ENCODE data around the gene DENND4B.

The DENND4B gene

GRCh38 chr1:153941826-153942725, 4.4 kb downstream of the DENND4B start:
- TF ChIP-seq CTCF (IDR thresholded peaks at IDR 0.05; ENCODE audit: low read depth, low read length): no peak
- H3K4me3 ChIP-seq (ENCODE audit: low read depth, low read length): no peak overlapping the region
- in situ Hi-C loops (cut with HindIII; ENCODE audit: low sequenced_read_pairs): no loop called here
- DNase-seq (ENCODE audit: low read depth, low spot score): no peak

- in situ Hi-C loops (cut with HindIII; ENCODE audit: low sequenced_read_pairs): no loop called here
- TF ChIP-seq CTCF (IDR thresholded peaks at IDR 0.05; ENCODE audit: low read depth, low read length): no peak
- no peak overlapping the region for H3K4me3 ChIP-seq (ENCODE audit: low read depth, low read length)
- DNase-seq (ENCODE audit: low read depth, low spot score): no peak
Observed at GRCh38 chr1:153940756-153941155, 5.8 kb downstream of the DENND4B start.

GRCh38 chr1:153939476-153939875, 7.0 kb downstream of the DENND4B start:
- in situ Hi-C loops (cut with HindIII; ENCODE audit: low sequenced_read_pairs): no loop called here
- no peak overlapping the region for H3K4me3 ChIP-seq (ENCODE audit: low read depth, low read length)
- no peak for TF ChIP-seq CTCF (IDR thresholded peaks at IDR 0.05; ENCODE audit: low read depth, low read length)
- no peak for DNase-seq (ENCODE audit: low read depth, low spot score)

GRCh38 chr1:153938996-153939395, 7.5 kb downstream of the DENND4B start:
- in situ Hi-C loops (cut with HindIII; ENCODE audit: low sequenced_read_pairs): no loop called here
- H3K4me3 ChIP-seq (ENCODE audit: low read depth, low read length): no peak overlapping the region
- no peak for DNase-seq (ENCODE audit: low read depth, low spot score)
- no peak for TF ChIP-seq CTCF (IDR thresholded peaks at IDR 0.05; ENCODE audit: low read depth, low read length)

GRCh38 chr1:153937331-153937730, 9.2 kb downstream of the DENND4B start:
- DNase-seq (ENCODE audit: low read depth, low spot score): no peak
- TF ChIP-seq CTCF (IDR thresholded peaks at IDR 0.05; ENCODE audit: low read depth, low read length): no peak
- in situ Hi-C loops (cut with HindIII; ENCODE audit: low sequenced_read_pairs): no loop called here
- H3K4me3 ChIP-seq (ENCODE audit: low read depth, low read length): no peak overlapping the region

- DNase-seq (ENCODE audit: low read depth, low spot score): no peak
- no peak for TF ChIP-seq CTCF (IDR thresholded peaks at IDR 0.05; ENCODE audit: low read depth, low read length)
- in situ Hi-C loops (cut with HindIII; ENCODE audit: low sequenced_read_pairs): no loop called here
- no peak overlapping the region for H3K4me3 ChIP-seq (ENCODE audit: low read depth, low read length)
Observed at GRCh38 chr1:153936011-153936802, 10.3 kb downstream of the DENND4B start.
